H1 (cell line): Measurements from ENCODE around the gene POLRMT. TPM values are rescaled to one million over a fixed set of nuclear protein-coding genes. Genes with fewer than 3 reads are reported as not detected.

Experiments
- CTCF ChIA-PET: fragments of 300-600 bp; sonication (Branson Sonifier 250); formaldehyde crosslinking; loops from one replicate; lab custom pipeline; 2021; ENCODE audit not compliant: partially characterized antibody; lab: Charles Lee
- POLR2A ChIA-PET: fragments of 300-600 bp; sonication (Branson Sonifier 250); formaldehyde crosslinking; loops from one replicate; lab custom pipeline; 2021; ENCODE audit warnings: inconsistent platforms; ENCODE audit not compliant: partially characterized antibody; lab: Charles Lee
- DNase-seq, 2 experiments: peaks; one replicate each; pipeline versions ENCODE4 v3.0.0 to v3.0.0-alpha.2; 2010 to 2022; ENCODE audit warnings: low spot score in 2 of 2, low read depth in 1 of 2, mixed read lengths in 1 of 2
- FAIRE-seq: peaks from 2 replicates; lab custom pipeline; 2011; peaks lifted over from hg19 to GRCh38; lab: Jason Lieb, UNC
- H2AFZ ChIP-seq: 2 replicates; pipeline ENCODE4 v1.8.1; 2012; ENCODE audit warnings: low read length, inconsistent platforms
- H2AK5ac ChIP-seq: 2 replicates; pipeline ENCODE4 v1.6.1; 2013; ENCODE audit warnings: low read depth, low read length
- H2BK120ac ChIP-seq: replicated peaks from 2 replicates; pipeline ENCODE3; 2013; ENCODE audit warnings: low read depth, low read length, inconsistent platforms
- H2BK12ac ChIP-seq: 2 replicates; pipeline ENCODE4 v1.6.1; 2013; ENCODE audit warnings: low read depth, low read length
- H2BK15ac ChIP-seq: 2 replicates; pipeline ENCODE4 v1.6.1; 2013; ENCODE audit warnings: low read length
- H2BK20ac ChIP-seq: 2 replicates; pipeline ENCODE4 v1.6.1; 2013; ENCODE audit warnings: low read length
- H2BK5ac ChIP-seq: 2 replicates; pipeline ENCODE4 v1.6.1; 2013; ENCODE audit warnings: low read depth, low read length
- H3K14ac ChIP-seq: 2 replicates; pipeline ENCODE4 v1.6.1; 2013; ENCODE audit warnings: inconsistent platforms; ENCODE audit not compliant: insufficient read length
- H3K18ac ChIP-seq: 2 replicates; pipeline ENCODE4 v1.6.1; 2013; ENCODE audit warnings: low read length; ENCODE audit errors: extremely low read depth
- H3K23ac ChIP-seq: 2 replicates; pipeline ENCODE4 v1.6.1; 2013; ENCODE audit warnings: inconsistent platforms; ENCODE audit not compliant: insufficient read length
- H3K23me2 ChIP-seq: 2 replicates; pipeline ENCODE4 v1.6.1; 2013; ENCODE audit warnings: low read depth, low read length
- H3K27ac ChIP-seq: 2 replicates; pipeline ENCODE4 v1.6.1; 2011; ENCODE audit warnings: low read depth, low read length, inconsistent platforms
- H3K27me3 ChIP-seq, 4 experiments: replicated peaks in 1 of 4; 1 replicate in 1 of 4; 2 replicates in 3 of 4; pipeline versions ENCODE4 v1.6.1 to v1.8.1; 2011 to 2013; ENCODE audit warnings: low read length in 3 of 4, mild to moderate bottlenecking in 3 of 4, inconsistent platforms in 2 of 4, mixed read lengths in 2 of 4, moderate library complexity in 1 of 4; ENCODE audit not compliant: control insufficient read depth in 3 of 4, insufficient read depth in 3 of 4; ENCODE audit errors: extremely low read depth in 1 of 4
- H3K36me3 ChIP-seq, 4 experiments: 2 replicates each; pipeline versions ENCODE4 v1.6.1 to v1.8.1; 2011 to 2013; ENCODE audit warnings: mild to moderate bottlenecking in 4 of 4, low read length in 3 of 4, moderate library complexity in 2 of 4, control low read depth in 1 of 4, inconsistent platforms in 1 of 4; ENCODE audit not compliant: insufficient read depth in 4 of 4, control insufficient read depth in 2 of 4
- H3K4ac ChIP-seq: replicated peaks from 2 replicates; pipeline ENCODE3; 2013; ENCODE audit warnings: low read length, low read depth, mixed read lengths, inconsistent platforms; ENCODE audit not compliant: insufficient read length
- H3K4me1 ChIP-seq, 4 experiments: replicated peaks in 1 of 4; 1 replicate in 1 of 4; 2 replicates in 3 of 4; pipeline versions ENCODE4 v1.6.1 to v1.8.1; 2011 to 2013; ENCODE audit warnings: low read length in 3 of 4, inconsistent platforms in 2 of 4, mixed read lengths in 1 of 4; ENCODE audit not compliant: insufficient read depth in 4 of 4, control insufficient read depth in 3 of 4
- H3K4me2 ChIP-seq, 2 experiments: 2 replicates each; pipeline versions ENCODE4 v1.6.1 to v1.8.1; 2011 to 2013; ENCODE audit warnings: low read depth in 2 of 2, low read length in 2 of 2, control low read depth in 1 of 2, inconsistent platforms in 1 of 2, mild to moderate bottlenecking in 1 of 2; ENCODE audit not compliant: insufficient read depth in 1 of 2
- H3K4me3 ChIP-seq, 4 experiments: fragments of 200-600, 300-600 bp in 1 of 4; sonication (generic), shearing (Covaris generic), sonication (Bioruptor Twin) in 1 of 4; 2 replicates each; pipeline versions ENCODE4 v1.5.1 to v1.8.1; 2011 to 2016; ENCODE audit warnings: low read length in 4 of 4, low read depth in 3 of 4, control low read depth in 2 of 4, inconsistent platforms in 2 of 4, mild to moderate bottlenecking in 2 of 4, mixed read lengths in 1 of 4, moderate library complexity in 1 of 4; ENCODE audit not compliant: insufficient read depth in 2 of 4; ENCODE audit errors: extremely low read depth in 1 of 4
- H3K56ac ChIP-seq: replicated peaks from 2 replicates; pipeline ENCODE3; 2013; ENCODE audit warnings: low read depth, mild to moderate bottlenecking, mixed read lengths, low read length, inconsistent platforms; ENCODE audit not compliant: insufficient read length
- H3K79me1 ChIP-seq: 2 replicates; pipeline ENCODE4 v1.6.1; 2013; ENCODE audit warnings: low read depth, low read length, control low read depth
- H3K79me2 ChIP-seq, 2 experiments: 2 replicates each; pipeline versions ENCODE4 v1.6.1 to v1.8.1; 2012 to 2013; ENCODE audit warnings: low read length in 2 of 2, mild to moderate bottlenecking in 2 of 2, inconsistent platforms in 1 of 2; ENCODE audit not compliant: insufficient read depth in 2 of 2, control insufficient read depth in 1 of 2
- H3K9ac ChIP-seq, 4 experiments: replicated peaks in 1 of 4; 1 replicate in 1 of 4; 2 replicates in 3 of 4; pipeline versions ENCODE4 v1.6.1 to v1.8.1; 2011 to 2013; ENCODE audit warnings: low read depth in 3 of 4, low read length in 3 of 4, control low read depth in 2 of 4, mild to moderate bottlenecking in 2 of 4, moderate library complexity in 2 of 4, inconsistent platforms in 1 of 4; ENCODE audit errors: extremely low read depth in 1 of 4
- H3K9me3 ChIP-seq, 2 experiments: 2 replicates each; pipeline versions ENCODE4 v1.6.1 to v1.8.1; 2012 to 2013; ENCODE audit warnings: mild to moderate bottlenecking in 2 of 2, moderate library complexity in 2 of 2, control low read depth in 1 of 2, inconsistent platforms in 1 of 2, low read depth in 1 of 2, low read length in 1 of 2, mixed read lengths in 1 of 2; ENCODE audit not compliant: insufficient read depth in 2 of 2
- H4K20me1 ChIP-seq, 2 experiments: replicated peaks in 1 of 2; 2 replicates each; pipeline versions ENCODE3 to v1.8.1; 2011 to 2013; ENCODE audit warnings: inconsistent platforms in 2 of 2, low read length in 2 of 2, mild to moderate bottlenecking in 1 of 2; ENCODE audit not compliant: insufficient read depth in 2 of 2, control insufficient read depth in 1 of 2
- H4K5ac ChIP-seq: 2 replicates; pipeline ENCODE4 v1.6.1; 2013; ENCODE audit warnings: low read length, low read depth, mixed read lengths, inconsistent platforms; ENCODE audit not compliant: insufficient read length
- H4K8ac ChIP-seq: 2 replicates; pipeline ENCODE4 v1.8.0; 2013; ENCODE audit warnings: mild to moderate bottlenecking, moderate library complexity, low read length, inconsistent platforms; ENCODE audit not compliant: insufficient read depth; ENCODE audit errors: extremely low read depth
- H4K91ac ChIP-seq: replicated peaks from 2 replicates; pipeline ENCODE3; 2013; ENCODE audit warnings: low read length, mixed read lengths, inconsistent platforms; ENCODE audit not compliant: insufficient read length
- BRCA1 ChIP-seq: IDR thresholded peaks from 2 replicates; pipeline ENCODE4 v1.6.1; 2012; ENCODE audit warnings: low read depth, low read length, improper control_type of control experiment
- NANOG ChIP-seq: IDR thresholded peaks from 2 replicates; pipeline ENCODE4 v1.6.1; 2011; ENCODE audit warnings: low read length, low read depth, mild to moderate bottlenecking, inconsistent platforms; ENCODE audit not compliant: insufficient read depth, poor library complexity, severe bottlenecking
- RAD21 ChIP-seq, 2 experiments: IDR thresholded peaks in 1 of 2; conservative IDR thresholded peaks in 1 of 2; 2 replicates each; pipeline ENCODE4 v1.6.1; 2011; ENCODE audit warnings: low read depth in 2 of 2, low read length in 2 of 2, improper control_type of control experiment in 1 of 2, inconsistent platforms in 1 of 2, mild to moderate bottlenecking in 1 of 2, moderate library complexity in 1 of 2
- WGBS, 2 experiments: shearing (Covaris generic) in 1 of 2; methylation state at CpG; one replicate each; pipeline versions ENCODE4 v1.1.6 to v1.1.7; 2013 to 2015; ENCODE audit warnings: low lambda C conversion rate in 2 of 2, mixed read lengths in 2 of 2, inconsistent platforms in 1 of 2, low coverage in 1 of 2, missing lambda C conversion rate in 1 of 2; ENCODE audit not compliant: insufficient replicate concordance in 2 of 2, insufficient coverage in 1 of 2, insufficient read length in 1 of 2; ENCODE audit errors: extremely low coverage in 1 of 2, missing lambda C conversion rate in 1 of 2; 5-methylcytosine and 5-hydroxymethylcytosine counted together
- polyA plus RNA-seq, 7 experiments: library from polyadenylated mRNA; depleted of rRNA in 3 of 7; stranded (reverse) in 5 of 7; unstranded in 2 of 7; fragments of >200 nt in 5 of 7; fragments of 200-250 nt in 2 of 7; gene quantifications; 1 replicate in 5 of 7; 2 replicates in 1 of 7; 4 replicates in 1 of 7; pipeline versions ENCODE4 v1.2.1 to v1.2.3, GENCODE V29; 2011 to 2013; ENCODE audit warnings: missing spikeins in 2 of 7, mixed read lengths in 2 of 7
- total RNA-seq: library from RNA; stranded (reverse); fragmentation: NEBNext Ultra II Directional; extraction: Animal tissue kit (Norgen Biotek cat#: 25700); gene quantifications from 2 replicates; pipeline ENCODE4 v1.2.1, GENCODE V29; 2021
- TF ChIP-seq, protein P1 (sequence below), 3 experiments: IDR thresholded peaks; 1 replicate in 2 of 3; 2 replicates in 1 of 3; pipeline versions ENCODE4 v1.5.1 to v1.6.1; 2011; ENCODE audit warnings: low read length in 3 of 3, mild to moderate bottlenecking in 3 of 3, inconsistent platforms in 2 of 3, low read depth in 1 of 3, moderate library complexity in 1 of 3; ENCODE audit not compliant: insufficient read depth in 1 of 3; ENCODE audit errors: control extremely low read depth in 1 of 3

Gene POLRMT
- total and polyA plus RNA-seq, 2 of the 8 experiments (the other 6 are each of a cell fraction or from before 2014, with no cell fraction given): 93.0 to 111 TPM

DNA sequence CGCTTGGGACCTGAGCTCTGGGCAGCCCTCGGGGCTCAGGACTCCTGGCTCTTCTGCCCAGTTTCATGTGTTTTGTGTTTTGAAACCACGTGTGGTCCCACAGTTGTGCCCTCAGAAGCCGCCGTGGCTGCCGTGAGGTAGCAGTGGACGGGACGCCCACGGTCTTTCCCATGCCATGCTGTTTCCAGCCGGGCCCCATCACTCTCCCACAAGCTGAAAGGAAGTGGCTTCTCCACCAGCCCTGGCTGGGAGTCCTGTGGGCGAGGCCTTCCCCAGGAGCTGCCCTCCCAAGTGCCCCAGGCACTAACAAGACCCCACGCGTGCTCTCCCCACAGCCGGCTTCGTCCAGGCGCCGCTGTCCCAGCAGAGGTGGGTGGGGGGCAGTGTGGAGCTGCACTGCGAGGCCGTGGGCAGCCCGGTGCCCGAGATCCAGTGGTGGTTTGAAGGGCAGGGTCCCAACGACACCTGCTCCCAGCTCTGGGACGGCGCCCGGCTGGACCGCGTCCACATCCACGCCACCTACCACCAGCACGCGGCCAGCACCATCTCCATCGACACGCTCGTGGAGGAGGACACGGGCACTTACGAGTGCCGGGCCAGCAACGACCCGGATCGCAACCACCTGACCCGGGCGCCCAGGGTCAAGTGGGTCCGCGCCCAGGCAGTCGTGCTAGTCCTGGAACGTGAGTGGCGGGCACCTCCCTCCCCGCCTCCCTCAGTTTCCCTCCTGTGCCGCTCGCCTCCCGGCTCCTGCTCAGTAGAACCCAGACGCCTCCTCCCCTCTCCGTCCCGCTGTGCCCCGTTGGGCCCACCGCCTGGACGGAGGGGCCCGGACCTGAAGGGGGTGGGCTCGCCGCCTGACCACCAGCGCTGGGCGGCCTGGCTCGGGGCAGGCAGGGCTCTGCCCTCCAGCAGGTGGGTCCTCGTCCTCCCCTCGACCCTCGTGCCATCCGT is 55.6 kb downstream of the POLRMT start:
- Histone ChIP-seq H3K4ac (no peak overlapping the region), H3K9me3 (no peaks in the 10 kb centered on the region), H4K8ac (peak overlapping the region; percentile 45), H4K20me1 (peaks cover 37 to 47% of the 10 kb centered on the region in 2 experiments), H2AK5ac (no peak overlapping the region), H3K4me1 (peaks cover 0 to 20% (median 9%) of the 10 kb centered on the region in 4 experiments; a peak in 5 of 7 replicates), H2BK120ac (no peak overlapping the region), H3K9ac (no peak overlapping the region), H2BK12ac (no peak overlapping the region), H4K5ac (no peak overlapping the region), H2AFZ (no peak overlapping the region), H3K56ac (no peak overlapping the region), H2BK5ac (peak overlapping the region; percentile 60; the same call in 1 of the 2 replicates), H3K23ac (no peak overlapping the region), H3K4me2 (no peak overlapping the region), H3K36me3 (peaks cover 10 to 43% (median 22%) of the 10 kb centered on the region in 4 experiments; a peak in 6 of 8 replicates), H3K79me2 (peaks cover 52 to 78% of the 10 kb centered on the region in 2 experiments), H3K27ac (no peak overlapping the region; the same call in 1 of the 2 replicates), H4K91ac (no peak overlapping the region), H3K14ac (no peak overlapping the region), H3K27me3 (no peaks in the 10 kb centered on the region), H2BK20ac (no peak overlapping the region), H3K79me1 (peaks cover 14% of the 10 kb centered on the region), H3K18ac (no peak overlapping the region), H2BK15ac (no peak overlapping the region), H3K4me3 (no peak overlapping the region), H3K23me2 (peaks cover 2% of the 10 kb centered on the region; the same call in 1 of the 2 replicates)
- POLR2A ChIA-PET: interaction anchor here (0.8 to 4.8 kb wide), 9 partner anchors 8 to 89 kb away, joined by 3 to 78 read pairs (median 6); partner anchors contain the start of genes CDC34 and HCN2
- FAIRE-seq: no peak
- CTCF ChIA-PET: interaction anchor here (1.0 to 4.7 kb wide), 7 partner anchors 8 to 93 kb away, joined by 3 to 51 read pairs (median 5); no protein-coding TSS in a partner anchor
- no peak for DNase-seq
- TF ChIP-seq NANOG: no peak
- TF ChIP-seq RAD21 (IDR thresholded peaks at IDR 0.05 in 1 of 2, conservative IDR thresholded peaks at IDR 0.05 in 1 of 2; ENCODE audit: low read depth in 2 of 2, low read length in 2 of 2): peak in 1 of 2 experiments; percentile 28; a peak in 2 of 4 replicates
- TF ChIP-seq BRCA1: no peak
- TF ChIP-seq, protein P1, sequence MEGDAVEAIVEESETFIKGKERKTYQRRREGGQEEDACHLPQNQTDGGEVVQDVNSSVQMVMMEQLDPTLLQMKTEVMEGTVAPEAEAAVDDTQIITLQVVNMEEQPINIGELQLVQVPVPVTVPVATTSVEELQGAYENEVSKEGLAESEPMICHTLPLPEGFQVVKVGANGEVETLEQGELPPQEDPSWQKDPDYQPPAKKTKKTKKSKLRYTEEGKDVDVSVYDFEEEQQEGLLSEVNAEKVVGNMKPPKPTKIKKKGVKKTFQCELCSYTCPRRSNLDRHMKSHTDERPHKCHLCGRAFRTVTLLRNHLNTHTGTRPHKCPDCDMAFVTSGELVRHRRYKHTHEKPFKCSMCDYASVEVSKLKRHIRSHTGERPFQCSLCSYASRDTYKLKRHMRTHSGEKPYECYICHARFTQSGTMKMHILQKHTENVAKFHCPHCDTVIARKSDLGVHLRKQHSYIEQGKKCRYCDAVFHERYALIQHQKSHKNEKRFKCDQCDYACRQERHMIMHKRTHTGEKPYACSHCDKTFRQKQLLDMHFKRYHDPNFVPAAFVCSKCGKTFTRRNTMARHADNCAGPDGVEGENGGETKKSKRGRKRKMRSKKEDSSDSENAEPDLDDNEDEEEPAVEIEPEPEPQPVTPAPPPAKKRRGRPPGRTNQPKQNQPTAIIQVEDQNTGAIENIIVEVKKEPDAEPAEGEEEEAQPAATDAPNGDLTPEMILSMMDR (IDR thresholded peaks at IDR 0.05; ENCODE audit: control extremely low read depth in 1 of 3, insufficient read depth in 1 of 3, low read depth in 1 of 3, low read length in 3 of 3): peak; percentile 25 to 50 (median 30); a peak in 3 of 4 replicates
- 94% methylated on average over 45 of the region's 66 CpGs; no CpG with 5 or more reads in 1 of the 2 experiments for WGBS, 2 experiments
